ENCODE data around the gene GAB1.
A peak's percentile ranks its signal among the peaks of the same experiment; 100 is the strongest.

GAB1 gene

DNA sequence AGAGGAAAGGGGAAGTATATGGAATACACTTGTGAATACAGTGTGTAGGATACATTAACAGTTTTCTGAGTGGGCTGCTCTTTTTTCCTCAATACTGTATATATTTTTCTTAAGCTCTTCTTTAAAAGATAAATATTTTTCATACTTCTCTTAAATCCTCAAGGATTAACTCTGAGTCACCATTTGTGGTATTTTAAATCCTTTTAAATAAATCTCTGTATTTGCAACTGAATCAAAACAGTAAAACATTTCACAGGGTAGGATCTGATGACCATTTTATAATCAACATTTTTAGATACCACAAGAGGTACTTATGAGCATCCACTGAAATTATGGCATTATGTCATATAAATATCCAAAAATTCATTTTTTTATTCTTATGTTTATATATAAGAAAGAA lies 87.6 kb downstream of the GAB1 start:
- DNase-seq: no peak

DNA sequence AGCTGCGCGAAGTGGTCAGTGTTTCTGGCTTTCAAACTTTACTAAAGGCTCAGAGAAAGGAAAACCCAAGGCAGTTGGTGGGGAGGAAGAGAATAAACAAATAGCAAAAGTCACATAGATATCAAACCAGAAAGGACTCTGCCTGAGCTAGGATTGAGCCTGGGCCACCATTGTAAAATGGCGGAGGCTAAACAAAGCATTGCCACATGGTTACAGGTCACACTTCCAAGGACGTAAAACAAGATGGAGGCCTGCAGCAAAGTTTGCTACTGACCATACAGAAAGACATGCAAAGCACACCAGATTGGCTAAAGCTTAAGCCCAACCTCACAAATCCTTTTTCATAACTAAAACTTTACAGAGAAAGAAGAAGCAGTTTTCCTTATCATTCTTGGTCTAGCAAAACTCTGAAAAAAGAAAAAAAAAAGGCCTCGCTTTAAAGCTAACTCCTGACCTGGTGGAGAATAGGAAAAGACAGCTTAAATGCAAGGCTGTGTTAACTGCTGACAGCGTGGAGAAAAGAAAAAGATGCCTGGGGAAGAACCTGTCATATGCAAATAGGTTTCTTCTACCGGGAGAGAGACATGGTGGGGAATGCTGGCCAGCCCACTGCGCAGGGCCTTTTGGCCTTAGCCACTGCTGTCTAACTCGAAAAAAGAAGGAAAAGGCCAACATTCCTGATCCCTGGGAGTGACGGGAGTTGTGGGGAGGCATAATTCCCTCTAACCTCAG lies 95.0 kb downstream of the GAB1 start:
- no peak for DNase-seq

DNA sequence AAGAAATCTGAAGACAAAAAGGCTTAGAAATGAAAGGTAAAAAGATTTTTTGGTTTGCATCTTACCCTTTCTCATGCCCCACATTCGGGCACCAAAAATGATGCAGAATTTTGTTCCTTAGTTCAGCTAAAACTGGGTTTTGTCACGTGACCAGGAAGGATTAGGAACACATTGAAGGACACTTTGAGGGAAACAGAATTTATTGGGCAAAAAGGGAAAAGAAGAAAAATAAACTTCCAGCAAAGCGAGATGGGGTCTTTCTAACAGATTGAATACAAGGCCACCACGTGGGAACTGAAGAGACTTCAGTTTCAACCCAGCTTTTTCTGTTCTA lies 95.5 kb downstream of the GAB1 start:
- no peak for DNase-seq

DNA sequence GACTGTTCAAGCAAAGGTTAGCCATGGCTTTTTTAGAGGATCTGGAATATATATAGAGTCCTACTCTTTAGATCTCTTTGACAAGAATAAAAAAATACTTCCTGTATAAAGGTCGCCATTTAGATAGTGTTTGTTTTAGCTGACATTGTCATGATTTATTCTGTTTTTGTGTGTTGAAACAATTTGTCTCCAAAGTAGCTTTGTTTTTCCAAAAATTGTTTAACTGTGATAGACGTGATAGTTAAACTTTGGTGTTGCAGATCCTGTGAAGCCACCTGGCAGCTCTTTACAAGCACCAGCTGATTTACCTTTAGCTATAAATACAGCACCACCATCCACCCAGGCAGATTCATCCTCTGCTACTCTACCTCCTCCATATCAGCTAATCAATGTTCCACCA lies 96.6 kb downstream of the GAB1 start:
- DNase-seq: no peak

GRCh38 chr4:143435955-143436354 lies 99.3 kb downstream of the GAB1 start:
- no peak for DNase-seq

- DNase-seq: no peak
These were observed 100.8 kb downstream of the GAB1 start for GRCh38 chr4:143437476-143437875.

DNA sequence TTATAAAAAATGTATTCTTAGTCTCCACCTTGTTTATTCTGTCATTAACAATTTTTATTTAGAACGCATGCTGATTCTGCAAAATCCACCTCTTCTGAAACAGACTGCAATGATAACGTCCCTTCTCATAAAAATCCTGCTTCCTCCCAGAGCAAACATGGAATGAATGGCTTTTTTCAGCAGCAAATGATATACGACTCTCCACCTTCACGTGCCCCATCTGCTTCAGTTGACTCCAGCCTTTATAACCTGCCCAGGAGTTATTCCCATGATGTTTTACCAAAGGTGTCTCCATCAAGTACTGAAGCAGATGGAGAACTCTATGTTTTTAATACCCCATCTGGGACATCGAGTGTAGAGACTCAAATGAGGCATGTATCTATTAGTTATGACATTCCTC lies 101.3 kb downstream of the GAB1 start:
- DNase-seq: no peak

- DNase-seq: no peak
These were observed 102.0 kb downstream of the GAB1 start for GRCh38 chr4:143438710-143439109.

- DNase-seq: no peak
These were observed 104.4 kb downstream of the GAB1 start for GRCh38 chr4:143441109-143441508.

DNA sequence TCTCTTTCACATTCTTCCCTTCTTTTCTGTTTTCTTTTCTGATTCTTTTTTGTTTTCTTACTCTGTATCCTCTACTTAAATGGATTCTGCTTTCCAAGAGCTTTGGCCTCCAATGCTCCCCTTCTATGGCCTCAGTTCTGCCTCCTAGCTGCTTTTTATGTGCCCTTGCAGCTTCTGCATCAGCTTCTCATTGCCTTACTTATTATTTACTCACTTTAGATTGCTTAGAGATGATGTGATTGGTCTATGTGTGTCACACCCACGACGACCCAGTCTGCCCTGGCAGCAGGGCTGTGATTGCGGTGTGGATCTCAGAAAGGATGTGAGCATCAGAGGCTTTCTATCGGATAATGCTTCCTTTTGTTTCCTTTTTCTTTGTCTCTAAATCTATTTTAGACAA lies 105.0 kb downstream of the GAB1 start:
- DNase-seq: no peak

- DNase-seq: no peak
These were observed 107.1 kb downstream of the GAB1 start for GRCh38 chr4:143443728-143444127.

GRCh38 chr4:143451186-143451585 lies 114.5 kb downstream of the GAB1 start:
- DNase-seq: no peak

- no peak for DNase-seq
These were observed 118.5 kb downstream of the GAB1 start for GRCh38 chr4:143455211-143455610.

DNA sequence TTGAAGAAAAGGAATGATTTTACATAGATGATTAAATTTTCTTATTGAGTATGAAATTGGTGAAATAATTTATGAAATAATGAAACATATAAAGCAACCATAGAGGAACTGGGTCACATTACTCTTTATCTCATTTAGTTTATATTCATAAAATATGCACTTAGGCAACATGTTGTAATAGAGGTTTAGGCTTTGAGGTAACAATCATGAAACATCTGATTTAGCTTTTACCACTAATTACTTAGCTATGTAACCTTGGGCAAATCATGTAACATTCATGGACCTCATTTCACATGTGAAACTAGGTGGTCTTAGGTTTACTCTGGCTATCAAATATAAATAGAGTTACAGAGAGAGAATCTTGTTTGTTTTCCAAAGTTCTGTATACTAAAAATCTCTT lies 122.3 kb downstream of the GAB1 start:
- no peak for DNase-seq

GRCh38 chr4:143473334-143474126 lies 136.9 kb downstream of the GAB1 start:
- DNase-seq: no peak

DNA sequence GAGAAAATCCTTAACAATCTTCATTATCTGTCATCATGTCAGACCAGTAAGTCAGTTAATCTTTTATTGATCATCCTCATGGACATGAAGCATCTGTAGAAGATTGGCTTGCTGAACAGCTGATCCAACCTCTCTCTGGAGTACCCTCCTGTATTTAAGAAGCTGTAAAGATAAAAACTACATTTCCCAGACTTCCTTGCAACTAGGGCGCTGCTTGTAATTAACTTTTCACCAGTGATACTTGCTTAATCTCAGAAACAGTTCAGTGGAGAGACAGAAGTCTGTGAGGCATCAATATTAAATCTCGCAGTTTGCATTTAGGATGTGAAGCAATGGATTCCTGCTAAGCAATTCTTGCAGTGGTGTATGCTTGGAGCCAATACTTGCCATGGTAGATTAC lies 140.8 kb downstream of the GAB1 start:
- DNase-seq: no peak

- DNase-seq: no peak
These were observed 144.7 kb downstream of the GAB1 start for GRCh38 chr4:143481361-143481760.

DNA sequence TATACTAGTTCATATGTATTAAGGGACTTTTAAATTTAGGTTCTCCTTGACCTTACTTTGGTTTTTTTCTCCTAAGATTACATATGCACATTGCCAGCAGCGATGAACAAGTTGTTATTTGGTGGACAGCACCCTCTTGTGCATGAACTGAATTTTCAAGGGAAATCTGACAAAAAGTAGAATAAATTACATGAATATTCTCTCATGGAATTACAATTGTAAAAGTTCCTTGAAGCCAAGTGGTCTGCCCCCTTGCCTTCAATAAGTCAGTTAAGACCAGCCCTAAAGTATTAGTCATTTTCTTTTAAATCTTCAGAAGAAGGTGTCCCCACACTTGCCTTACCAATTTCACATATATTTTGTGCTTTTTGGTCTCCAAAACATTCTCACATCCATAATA lies 146.2 kb downstream of the GAB1 start:
- peak in 1 of 2 experiments; percentile 12 for DNase-seq

DNA sequence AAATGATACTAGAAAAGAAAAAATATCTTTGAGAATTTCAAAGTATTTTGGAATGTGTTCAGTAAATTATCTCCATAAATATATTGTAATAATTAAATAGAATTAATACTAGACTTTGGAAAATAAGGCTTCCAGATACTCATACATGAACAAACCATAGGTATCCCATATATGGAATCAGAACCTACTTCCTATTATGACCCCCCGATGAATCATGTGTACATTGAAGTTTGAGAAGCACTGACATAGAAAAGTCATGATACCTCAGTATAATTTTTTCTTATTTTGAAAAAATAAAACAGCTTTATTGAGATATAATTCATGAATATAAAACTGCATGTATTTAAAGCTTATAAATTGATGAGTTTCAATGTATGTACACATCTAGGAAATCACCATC lies 149.6 kb downstream of the GAB1 start:
- DNase-seq: no peak

DNA sequence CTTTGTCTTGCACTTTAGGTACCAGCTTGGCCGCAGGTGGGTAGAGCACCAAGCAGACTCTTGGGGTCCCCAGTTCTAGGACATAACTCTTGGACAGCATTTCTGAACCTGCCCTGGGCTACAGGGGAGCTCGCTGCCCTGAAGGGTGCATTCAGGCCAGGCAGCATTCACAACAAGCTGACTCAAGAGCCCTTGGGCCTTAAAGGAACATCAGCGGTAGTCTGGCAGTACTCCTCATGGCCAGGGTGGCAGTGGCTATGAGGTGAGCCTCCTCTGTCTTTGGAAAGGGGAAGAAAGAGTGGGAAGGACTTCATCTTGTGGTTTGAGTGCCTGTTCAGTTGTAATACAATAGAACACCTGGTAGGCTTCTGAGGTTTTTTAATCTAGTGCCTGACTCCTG lies 152.0 kb downstream of the GAB1 start:
- no peak for DNase-seq

- DNase-seq: no peak
These were observed 152.4 kb downstream of the GAB1 start for GRCh38 chr4:143489106-143489505.

DNA sequence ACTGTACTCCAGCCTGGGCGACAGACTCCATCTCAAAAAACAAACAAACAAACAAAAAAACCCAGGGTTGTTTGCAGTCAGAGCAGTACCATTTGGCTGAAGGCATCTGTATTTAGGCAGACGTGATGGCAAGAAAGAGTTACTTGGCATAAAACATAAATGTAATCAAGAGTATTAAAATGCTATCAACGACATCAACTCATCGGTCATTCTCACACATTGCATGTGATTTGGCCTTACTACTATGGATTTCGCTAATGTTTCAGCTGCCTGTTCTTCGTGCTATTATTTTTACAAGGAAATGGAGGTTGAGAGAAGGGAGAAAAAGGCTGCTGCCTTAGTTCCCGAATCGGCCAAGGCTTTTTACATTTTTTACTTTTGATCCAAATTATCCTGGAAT lies 161.3 kb downstream of the GAB1 start:
- DNase-seq: no peak

- DNase-seq: no peak
These were observed 165.6 kb downstream of the GAB1 start for GRCh38 chr4:143502231-143502630.

DNA sequence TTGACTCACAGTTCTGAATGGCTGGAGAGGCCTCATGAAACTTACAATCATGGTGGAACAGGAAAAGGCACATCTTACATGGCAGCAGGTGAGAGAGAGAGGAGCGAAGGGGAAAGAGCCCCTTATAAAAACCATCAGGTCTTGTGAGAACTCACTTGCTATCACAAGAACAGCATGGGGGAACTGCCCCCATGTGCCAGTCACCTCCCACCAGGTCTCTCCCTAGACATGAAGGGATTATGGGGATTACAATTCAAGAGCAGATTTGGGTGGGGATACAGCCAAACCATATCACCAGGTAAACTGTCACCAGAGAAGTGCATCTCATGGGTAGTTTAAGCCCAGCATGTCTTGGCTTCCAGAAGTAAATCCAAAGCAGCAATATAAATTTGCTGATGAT lies 169.4 kb downstream of the GAB1 start:
- DNase-seq: no peak

- DNase-seq: no peak
These were observed 175.2 kb downstream of the GAB1 start for GRCh38 chr4:143511906-143512305.

Data from NCI-H1930 (cell line).